GM12872 (cell line): ENCODE results near the gene KRTCAP2.

Experiments
- CTCF ChIP-seq: IDR thresholded peaks from 3 replicates; pipeline ENCODE4 v1.5.1; 2011; ENCODE audit warnings: low read depth, mild to moderate bottlenecking, low read length, moderate library complexity; ENCODE audit not compliant: insufficient read depth

KRTCAP2 gene

GRCh38 chr1:155123801-155124200 lies 49.3 kb downstream of the KRTCAP2 start:
- TF ChIP-seq CTCF = no peak

- TF ChIP-seq CTCF = no peak
Measured at GRCh38 chr1:155122308-155122707, 50.8 kb downstream of the KRTCAP2 start.

- no peak for TF ChIP-seq CTCF
Measured at GRCh38 chr1:155121249-155121648, 51.9 kb downstream of the KRTCAP2 start.

GRCh38 chr1:155120253-155120652 lies 52.9 kb downstream of the KRTCAP2 start:
- no peak for TF ChIP-seq CTCF
